GM04503 (cell line): ENCODE data around the gene COL6A2.
A peak's percentile ranks its signal among the peaks of the same experiment; 100 is the strongest.

Experiments used
- DNase-seq: peaks from one replicate; pipeline ENCODE4 v3.0.0-alpha.2; 2012; ENCODE audit warnings: low read depth

Gene COL6A2

GRCh38 chr21:46114963-46115362 lies 17.1 kb downstream of the COL6A2 start:
- no peak for DNase-seq

GRCh38 chr21:46115441-46116188 lies 17.7 kb downstream of the COL6A2 start:
- no peak for DNase-seq

- no peak for DNase-seq
Observed at GRCh38 chr21:46116189-46116775, 18.4 kb downstream of the COL6A2 start.

GRCh38 chr21:46116776-46117585 lies 19.1 kb downstream of the COL6A2 start:
- DNase-seq = no peak

- no peak for DNase-seq
Observed at GRCh38 chr21:46117586-46118315, 19.8 kb downstream of the COL6A2 start.

GRCh38 chr21:46118316-46119143 lies 20.6 kb downstream of the COL6A2 start:
- DNase-seq = no peak

GRCh38 chr21:46119144-46119636 lies 21.3 kb downstream of the COL6A2 start:
- DNase-seq = no peak

- no peak for DNase-seq
Observed at GRCh38 chr21:46119637-46120271, 21.8 kb downstream of the COL6A2 start.

- DNase-seq = no peak
Observed at GRCh38 chr21:46120301-46121285, 22.7 kb downstream of the COL6A2 start.

- DNase-seq = no peak
Observed at GRCh38 chr21:46121286-46122221, 23.6 kb downstream of the COL6A2 start.

- DNase-seq = peak; percentile 62
Observed at GRCh38 chr21:46122237-46122671, 24.3 kb downstream of the COL6A2 start.

GRCh38 chr21:46122758-46123683 lies 25.1 kb downstream of the COL6A2 start:
- no peak for DNase-seq

GRCh38 chr21:46124083-46124925 lies 26.4 kb downstream of the COL6A2 start:
- no peak for DNase-seq

- DNase-seq = no peak
Observed at GRCh38 chr21:46124926-46125845, 27.3 kb downstream of the COL6A2 start.

GRCh38 chr21:46125846-46126301 lies 28.0 kb downstream of the COL6A2 start:
- no peak for DNase-seq
